Measurements from ENCODE around the gene ERC2.

GRCh38 chr3:55519019-55519418, 949.2 kb downstream of the ERC2 start:
- no peak for TF ChIP-seq CTCF (IDR thresholded peaks at IDR 0.05)
- no peak for TF ChIP-seq POLR2A (IDR thresholded peaks at IDR 0.05)

Measured in ovary (tissue), 3 donors.